Esophagus squamous epithelium (tissue), 5 donors: ENCODE data around the gene PANX1. TPM values are rescaled to one million over a fixed set of nuclear protein-coding genes. Genes with fewer than 3 reads are reported as not detected.

Source experiments
- DNase-seq: peaks from one replicate; lab custom pipeline; 2025; lab: John Stamatoyannopoulos, UW
- H3K27ac ChIP-seq, 4 donors: fragments of 200-600 bp; sonication (generic); one replicate each; pipeline ENCODE4 v1.5.1; 2016 to 2019; ENCODE audit warnings: mild to moderate bottlenecking in 1 of 4
- H3K27me3 ChIP-seq, 4 donors: fragments of 200-600 bp; sonication (generic); 1 replicate in 3 of 4; 2 replicates in 1 of 4; pipeline versions ENCODE4 v1.5.1 to v1.6.0; 2017 to 2021; ENCODE audit warnings: antibody characterized with exemption in 1 of 4
- H3K36me3 ChIP-seq, 3 donors: fragments of 200-600 bp; sonication (generic); one replicate each; pipeline ENCODE4 v1.5.1; 2016 to 2019
- H3K4me1 ChIP-seq, 3 donors: fragments of 200-600 bp; sonication (generic); one replicate each; pipeline ENCODE4 v1.5.1; 2017 to 2019
- H3K4me3 ChIP-seq, 4 donors: fragments of 200-600 bp; sonication (generic); 1 replicate in 3 of 4; 2 replicates in 1 of 4; pipeline ENCODE4 v1.5.1; 2016 to 2019; ENCODE audit warnings: mild to moderate bottlenecking in 2 of 4, moderate library complexity in 1 of 4
- H3K9me3 ChIP-seq, 3 donors: fragments of 200-600 bp; sonication (generic); one replicate each; pipeline ENCODE4 v1.5.1; 2016 to 2019
- POLR2A ChIP-seq, 4 donors: fragments of 450-650 bp; IDR thresholded peaks; one replicate each; pipeline ENCODE4 v1.6.1; 2017; ENCODE audit warnings: antibody characterized with exemption in 4 of 4, mild to moderate bottlenecking in 4 of 4, moderate library complexity in 3 of 4
- WGBS, 2 donors: methylation state at CpG; one replicate each; pipeline ENCODE4 v1.1.5; 2018; 5-methylcytosine and 5-hydroxymethylcytosine counted together
- intact Hi-C: fragments of 100-400 bp; cut with DNase I; formaldehyde crosslinking; loops from one replicate; pipeline ENCODE4 v1.15.0; 2022
- total RNA-seq, 4 donors: library from RNA; depleted of rRNA; stranded (reverse); fragments of >200 nt; gene quantifications; one replicate each; pipeline ENCODE4 v1.1.0, GENCODE V29; 2016
- TF ChIP-seq, protein P1 (sequence below), 6 experiments: fragments of 450-650 bp in 4 of 6; fragments of 200-600 bp in 2 of 6; sonication (generic) in 2 of 6; IDR thresholded peaks; one replicate each; pipeline ENCODE4 v1.5.1; 2016 to 2019; ENCODE audit warnings: antibody characterized with exemption in 6 of 6, mild to moderate bottlenecking in 4 of 6, moderate library complexity in 4 of 6
- donor health status: DM: yes; HTN: yes; CAD: no.

Gene PANX1
- total RNA-seq, 4 donors from 2014 or later: 8.4 to 36.2 (median 17.4) TPM

DNA sequence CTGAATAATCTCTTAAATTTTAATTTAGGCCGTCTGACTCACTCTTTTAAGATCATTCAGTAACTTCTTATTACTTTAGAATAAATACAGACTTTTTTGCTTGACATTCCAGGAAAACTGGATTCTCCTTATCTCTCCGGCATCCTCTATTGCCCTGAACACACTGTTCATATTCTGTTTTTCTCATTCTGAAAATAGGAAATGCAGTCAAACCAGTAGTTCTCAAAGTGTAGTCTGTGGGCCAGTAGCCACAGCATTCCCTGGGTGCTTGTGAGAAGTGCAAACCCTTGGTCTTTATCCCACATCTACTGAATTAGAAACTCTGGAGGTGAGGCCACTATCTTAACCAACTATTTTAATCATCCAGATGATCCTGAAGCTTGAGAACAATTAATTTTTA, 84.3 kb downstream of the PANX1 start:
- Histone ChIP-seq H3K9me3 (no peaks in the 10 kb centered on the region), H3K4me3 (no peak overlapping the region), H3K36me3 (no peaks in the 10 kb centered on the region), H3K4me1 (no peaks in the 10 kb centered on the region), H3K27ac (no peak overlapping the region), H3K27me3 (no peaks in the 10 kb centered on the region)
- intact Hi-C loops: no loop called here
- no peak for TF ChIP-seq POLR2A (IDR thresholded peaks at IDR 0.05)
- TF ChIP-seq, protein P1, sequence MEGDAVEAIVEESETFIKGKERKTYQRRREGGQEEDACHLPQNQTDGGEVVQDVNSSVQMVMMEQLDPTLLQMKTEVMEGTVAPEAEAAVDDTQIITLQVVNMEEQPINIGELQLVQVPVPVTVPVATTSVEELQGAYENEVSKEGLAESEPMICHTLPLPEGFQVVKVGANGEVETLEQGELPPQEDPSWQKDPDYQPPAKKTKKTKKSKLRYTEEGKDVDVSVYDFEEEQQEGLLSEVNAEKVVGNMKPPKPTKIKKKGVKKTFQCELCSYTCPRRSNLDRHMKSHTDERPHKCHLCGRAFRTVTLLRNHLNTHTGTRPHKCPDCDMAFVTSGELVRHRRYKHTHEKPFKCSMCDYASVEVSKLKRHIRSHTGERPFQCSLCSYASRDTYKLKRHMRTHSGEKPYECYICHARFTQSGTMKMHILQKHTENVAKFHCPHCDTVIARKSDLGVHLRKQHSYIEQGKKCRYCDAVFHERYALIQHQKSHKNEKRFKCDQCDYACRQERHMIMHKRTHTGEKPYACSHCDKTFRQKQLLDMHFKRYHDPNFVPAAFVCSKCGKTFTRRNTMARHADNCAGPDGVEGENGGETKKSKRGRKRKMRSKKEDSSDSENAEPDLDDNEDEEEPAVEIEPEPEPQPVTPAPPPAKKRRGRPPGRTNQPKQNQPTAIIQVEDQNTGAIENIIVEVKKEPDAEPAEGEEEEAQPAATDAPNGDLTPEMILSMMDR (IDR thresholded peaks at IDR 0.05): no peak
- WGBS, 2 donors: 85 to 88% methylated on average over 2 of the region's 2 CpGs
- no peak for DNase-seq

DNA sequence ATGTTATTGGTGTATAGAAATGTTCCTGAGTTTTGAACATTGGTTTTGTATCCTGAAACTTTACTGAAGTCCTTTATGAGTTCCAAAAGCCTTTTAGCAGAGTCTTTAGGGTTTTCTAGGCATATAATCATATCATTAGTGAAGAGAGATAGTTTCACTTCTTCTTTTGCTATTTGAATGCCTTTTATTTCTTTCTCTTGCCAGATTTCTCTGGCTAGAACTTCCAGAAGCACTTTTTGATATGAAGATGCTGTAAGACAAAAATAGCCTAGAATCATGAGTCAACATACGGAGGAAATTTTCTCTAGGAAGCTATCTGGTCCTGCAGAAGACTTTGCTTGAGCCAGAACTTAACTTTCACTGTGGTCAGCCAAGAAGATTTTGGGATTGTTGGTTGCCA, 89.1 kb downstream of the PANX1 start:
- intact Hi-C loops: no loop called here
- Histone ChIP-seq H3K27ac (no peak overlapping the region), H3K4me1 (no peaks in the 10 kb centered on the region), H3K4me3 (no peak overlapping the region), H3K36me3 (no peaks in the 10 kb centered on the region), H3K9me3 (peaks cover 0 to 12% (median 5%) of the 10 kb centered on the region in 3 donors), H3K27me3 (no peaks in the 10 kb centered on the region)
- 44 to 88% methylated on average over 1 of the region's 1 CpG for WGBS, 2 donors
- no peak for DNase-seq
- TF ChIP-seq POLR2A (IDR thresholded peaks at IDR 0.05): no peak
- TF ChIP-seq, protein P1 (IDR thresholded peaks at IDR 0.05): no peak

DNA sequence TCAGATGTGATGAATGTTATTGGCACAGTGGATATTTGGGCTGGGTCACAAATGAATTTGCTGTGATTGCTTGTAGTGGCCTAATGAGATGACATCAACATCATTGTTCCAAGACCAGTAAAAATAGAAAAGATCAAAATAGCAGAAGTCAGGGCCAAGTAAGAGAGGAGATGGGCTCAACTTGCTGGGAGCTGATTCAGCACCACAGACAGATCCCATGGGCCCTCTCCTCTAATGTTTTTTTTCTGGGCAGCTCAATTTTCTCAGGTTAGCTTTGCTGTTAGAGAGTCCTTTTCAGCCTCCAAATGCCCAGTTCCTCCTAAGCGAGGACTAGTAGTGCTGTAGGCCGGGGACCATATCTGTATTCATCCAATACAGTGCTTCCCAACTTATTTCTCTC, 89.7 kb downstream of the PANX1 start:
- TF ChIP-seq, protein P1 (IDR thresholded peaks at IDR 0.05): no peak
- no peak for TF ChIP-seq POLR2A (IDR thresholded peaks at IDR 0.05)
- H3K9me3 ChIP-seq: peaks cover 0 to 12% (median 5%) of the 10 kb centered on the region in 3 donors
- WGBS, 2 donors: 81 to 95% methylated on average over 2 of the region's 2 CpGs
- H3K36me3 ChIP-seq: no peaks in the 10 kb centered on the region
- intact Hi-C loops: no loop called here
- no peak overlapping the region for H3K4me3 ChIP-seq
- H3K27ac ChIP-seq: no peak overlapping the region
- H3K27me3 ChIP-seq: no peaks in the 10 kb centered on the region
- DNase-seq: no peak
- no peaks in the 10 kb centered on the region for H3K4me1 ChIP-seq

DNA sequence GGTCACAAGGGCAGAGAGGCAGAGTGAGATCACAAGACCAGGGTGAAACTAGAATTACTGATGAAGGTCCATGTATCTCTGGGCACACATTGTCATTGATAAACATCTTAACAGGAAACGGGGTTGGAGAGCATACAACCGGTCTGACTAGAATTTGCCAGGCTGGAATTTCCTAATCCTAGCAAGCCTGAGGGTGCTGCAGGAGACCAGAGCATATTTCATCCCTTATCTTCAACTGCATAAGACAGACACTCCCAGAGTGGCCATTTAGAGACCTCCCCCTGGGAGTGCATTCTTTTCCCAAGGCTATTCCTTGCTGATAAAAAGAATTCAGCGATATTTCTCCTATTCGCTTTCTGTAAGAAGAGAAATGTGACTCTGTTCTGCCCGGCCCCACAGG, 91.1 kb downstream of the PANX1 start:
- TF ChIP-seq POLR2A (IDR thresholded peaks at IDR 0.05): no peak
- TF ChIP-seq, protein P1 (IDR thresholded peaks at IDR 0.05): no peak
- Histone ChIP-seq H3K27me3 (no peaks in the 10 kb centered on the region), H3K4me1 (no peaks in the 10 kb centered on the region), H3K36me3 (no peaks in the 10 kb centered on the region), H3K4me3 (no peak overlapping the region), H3K27ac (no peak overlapping the region), H3K9me3 (peaks cover 0 to 12% (median 5%) of the 10 kb centered on the region in 3 donors)
- 82 to 85% methylated on average over 5 of the region's 5 CpGs for WGBS, 2 donors
- no peak for DNase-seq
- intact Hi-C loops: no loop called here

DNA sequence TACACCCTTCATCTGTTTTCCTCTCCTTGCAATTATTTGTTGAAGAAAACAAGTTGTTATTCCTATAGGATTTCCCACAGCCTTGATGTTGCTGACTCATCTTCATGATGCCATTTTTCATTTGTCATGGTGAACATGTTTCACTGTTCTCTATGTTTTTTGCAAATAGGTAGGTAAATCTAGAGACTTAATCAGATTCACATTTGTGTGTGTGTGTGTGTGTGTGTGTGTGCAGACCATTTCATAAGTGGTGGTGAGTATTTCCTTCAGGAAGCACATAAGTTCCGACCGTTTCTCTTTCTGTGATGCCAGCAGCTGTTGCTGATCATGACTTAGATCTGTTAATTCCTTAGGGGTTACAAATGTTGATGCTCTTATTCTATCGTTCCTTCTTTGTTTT, 95.4 kb downstream of the PANX1 start:
- no peaks in the 10 kb centered on the region for H3K36me3 ChIP-seq
- intact Hi-C loops: no loop called here
- DNase-seq: no peak
- no peak overlapping the region for H3K4me3 ChIP-seq
- peaks cover 0 to 7% (median 5%) of the 10 kb centered on the region in 3 donors for H3K9me3 ChIP-seq
- no peak for TF ChIP-seq POLR2A (IDR thresholded peaks at IDR 0.05)
- TF ChIP-seq, protein P1 (IDR thresholded peaks at IDR 0.05): no peak
- no peaks in the 10 kb centered on the region for H3K27me3 ChIP-seq
- no peaks in the 10 kb centered on the region for H3K4me1 ChIP-seq
- H3K27ac ChIP-seq: no peak overlapping the region
- WGBS, 2 donors: 36 to 47% methylated on average over 3 of the region's 3 CpGs

Other genes with a start within 250 kb of the PANX1 start
- gene HEPHL1, start 107.5 kb upstream of the PANX1 start, total RNA-seq: 100 to 1,000 TPM in 1 of 4 donors, 1 to 10 TPM in 2, under 1 TPM in 1; under 0.01 to 103 (median 6.6) TPM
- not detected for gene IZUMO1R, start 175.7 kb downstream of the PANX1 start, total RNA-seq